GM12892 (cell line): ENCODE results near the gene RAP1GAP2. TPM values are rescaled to one million over a fixed set of nuclear protein-coding genes. Genes with fewer than 3 reads are reported as not detected.
A peak's percentile ranks its signal among the peaks of the same experiment; 100 is the strongest.

Experiments
- DNase-seq: peaks from one replicate; pipeline ENCODE4 v3.0.0; 2011; ENCODE audit not compliant: insufficient read length
- FAIRE-seq: peaks from 2 replicates; lab custom pipeline; 2011; peaks lifted over from hg19 to GRCh38; lab: Jason Lieb, UNC
- POLR2A ChIP-seq: IDR thresholded peaks from 2 replicates; pipeline ENCODE4 v1.6.1; 2011; ENCODE audit warnings: low read depth, low read length, control low read depth
- POLR2AphosphoS5 ChIP-seq: IDR thresholded peaks from 2 replicates; pipeline ENCODE4 v1.6.1; 2011; ENCODE audit warnings: low read depth, low read length, control low read depth
- TAF1 ChIP-seq: IDR thresholded peaks from 2 replicates; pipeline ENCODE4 v1.6.1; 2011; ENCODE audit warnings: low read depth, mild to moderate bottlenecking, control low read depth, low read length, borderline replicate concordance
- polyA plus RNA-seq: library from polyadenylated mRNA; unstranded; fragments of >200 nt; gene quantifications from one replicate; pipeline ENCODE4 v1.2.1, GENCODE V29; 2012; ENCODE audit warnings: missing spikeins, inconsistent platforms; ENCODE audit not compliant: missing spikeins

RAP1GAP2 gene
- polyA plus RNA-seq: not detected

GRCh38 chr17:2796164-2797125 is at the start of gene RAP1GAP2:
RAP1GAP2 (plus strand) TSS chr17:2796438; CDS start chr17:2796528, 90 bp downstream.
- TF ChIP-seq POLR2AphosphoS5: no peak
- TF ChIP-seq POLR2A: no peak
- no peak for TF ChIP-seq TAF1
- FAIRE-seq: no peak
- no peak for DNase-seq

GRCh38 chr17:2749058-2749783 is 47.0 kb upstream of the RAP1GAP2 start, which contains the start of gene CCDC92B:
CCDC92B (minus strand) TSS chr17:2749652; CDS start chr17:2735145, 14,507 bp downstream.
- FAIRE-seq (no peak), DNase-seq (no peak)
- no peak for TF ChIP-seq TAF1
- TF ChIP-seq POLR2A: no peak
- TF ChIP-seq POLR2AphosphoS5: no peak

- TF ChIP-seq POLR2AphosphoS5 (no peak), POLR2A (no peak), TAF1 (no peak)
Measured at GRCh38 chr17:2749784-2750181, 46.5 kb upstream of the RAP1GAP2 start.

GRCh38 chr17:2750721-2751120 is 45.5 kb upstream of the RAP1GAP2 start:
- FAIRE-seq: no peak
- TF ChIP-seq POLR2AphosphoS5 (no peak), POLR2A (no peak), TAF1 (no peak)
- DNase-seq: no peak

More at GRCh38 chr17:2749784-2750181, 46.5 kb upstream of the RAP1GAP2 start:
- FAIRE-seq (peak; percentile 73), DNase-seq (peak; percentile 90)

GRCh38 chr17:2751491-2751890 is 44.7 kb upstream of the RAP1GAP2 start:
- no peak for TF ChIP-seq TAF1
- no peak for TF ChIP-seq POLR2A
- no peak for TF ChIP-seq POLR2AphosphoS5
- DNase-seq: no peak
- FAIRE-seq: no peak

- DNase-seq (no peak), FAIRE-seq (no peak)
- TF ChIP-seq TAF1: no peak
- no peak for TF ChIP-seq POLR2A
- TF ChIP-seq POLR2AphosphoS5: no peak
Measured at GRCh38 chr17:2755891-2756724, 40.1 kb upstream of the RAP1GAP2 start.

- DNase-seq (no peak), FAIRE-seq (no peak)
- TF ChIP-seq POLR2AphosphoS5 (no peak), TAF1 (no peak), POLR2A (no peak)
Measured at GRCh38 chr17:2758870-2759269, 37.4 kb upstream of the RAP1GAP2 start.

- no peak for FAIRE-seq
- DNase-seq: no peak
- TF ChIP-seq POLR2A (no peak), POLR2AphosphoS5 (no peak), TAF1 (no peak)
Measured at GRCh38 chr17:2770129-2770528, 26.1 kb upstream of the RAP1GAP2 start.

- TF ChIP-seq POLR2A (no peak), TAF1 (no peak), POLR2AphosphoS5 (no peak)
- DNase-seq (no peak), FAIRE-seq (no peak)
Measured at GRCh38 chr17:2775206-2775605, 21.0 kb upstream of the RAP1GAP2 start.

- no peak for DNase-seq
- TF ChIP-seq POLR2A: no peak
- no peak for TF ChIP-seq POLR2AphosphoS5
- no peak for TF ChIP-seq TAF1
- no peak for FAIRE-seq
Measured at GRCh38 chr17:2776589-2777241, 19.5 kb upstream of the RAP1GAP2 start.
